Cardiac septum (tissue), 1 donor: ENCODE results near the gene NEURL1. TPM values are rescaled to one million over a fixed set of nuclear protein-coding genes. Genes with fewer than 3 reads are reported as not detected.
"Not testable (repeated sequence)": the region's sequence is repeated elsewhere in the genome, so short reads cannot be mapped to it uniquely, and the experiment has no call there.

ENCODE experiments used
- DNase-seq: peaks from one replicate; pipeline ENCODE4 v3.0.0-alpha.2; 2020; ENCODE audit warnings: low spot score
- intact Hi-C: fragments of 100-400 bp; cut with DNase I; formaldehyde crosslinking; loops from one replicate; pipeline ENCODE4 v1.14.0; 2022
- total RNA-seq: library from RNA; stranded (reverse); fragmentation: NEBNext Ultra II Directional; extraction: Animal tissue kit (Norgen Biotek cat#: 25700); gene quantifications from one replicate; pipeline ENCODE4 v1.2.1, GENCODE V29; 2021
- donor health status: DM: no; HTN: no; CAD: no.

The NEURL1 gene
- total RNA-seq, 1 donor from 2014 or later: 0.54 TPM

DNA sequence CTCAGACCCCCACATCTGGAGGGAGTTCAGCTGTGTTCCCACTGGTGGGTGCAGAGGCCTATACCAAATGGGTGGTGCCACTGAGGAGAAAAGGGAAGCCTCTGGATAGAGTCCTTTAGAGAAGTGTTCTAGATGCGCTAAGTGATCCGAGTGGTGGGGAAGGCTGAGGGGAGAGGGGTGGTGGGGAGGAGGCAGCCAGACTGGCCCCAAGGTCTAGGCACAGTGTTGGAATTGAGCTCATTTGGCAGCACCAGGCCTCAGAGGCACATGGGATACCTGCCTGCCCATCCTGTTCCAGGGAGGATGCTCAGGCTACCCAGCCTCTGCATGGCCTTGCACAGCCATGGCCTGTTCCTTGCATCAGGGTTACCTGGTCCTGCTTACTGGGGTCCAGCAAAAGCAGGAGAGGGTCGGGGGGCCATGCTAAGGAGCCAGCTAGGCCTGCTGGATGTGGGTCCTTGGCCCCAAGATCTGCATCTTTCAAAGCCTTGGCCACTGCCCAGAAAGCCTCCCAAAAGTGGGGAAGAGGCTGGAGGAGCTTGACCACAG lies 99.6 kb downstream of the NEURL1 start:
- no peak for DNase-seq
- intact Hi-C loops: loop anchor here (5.0 kb wide), 1 partner anchor 176 kb away; no protein-coding TSS in a partner anchor

DNA sequence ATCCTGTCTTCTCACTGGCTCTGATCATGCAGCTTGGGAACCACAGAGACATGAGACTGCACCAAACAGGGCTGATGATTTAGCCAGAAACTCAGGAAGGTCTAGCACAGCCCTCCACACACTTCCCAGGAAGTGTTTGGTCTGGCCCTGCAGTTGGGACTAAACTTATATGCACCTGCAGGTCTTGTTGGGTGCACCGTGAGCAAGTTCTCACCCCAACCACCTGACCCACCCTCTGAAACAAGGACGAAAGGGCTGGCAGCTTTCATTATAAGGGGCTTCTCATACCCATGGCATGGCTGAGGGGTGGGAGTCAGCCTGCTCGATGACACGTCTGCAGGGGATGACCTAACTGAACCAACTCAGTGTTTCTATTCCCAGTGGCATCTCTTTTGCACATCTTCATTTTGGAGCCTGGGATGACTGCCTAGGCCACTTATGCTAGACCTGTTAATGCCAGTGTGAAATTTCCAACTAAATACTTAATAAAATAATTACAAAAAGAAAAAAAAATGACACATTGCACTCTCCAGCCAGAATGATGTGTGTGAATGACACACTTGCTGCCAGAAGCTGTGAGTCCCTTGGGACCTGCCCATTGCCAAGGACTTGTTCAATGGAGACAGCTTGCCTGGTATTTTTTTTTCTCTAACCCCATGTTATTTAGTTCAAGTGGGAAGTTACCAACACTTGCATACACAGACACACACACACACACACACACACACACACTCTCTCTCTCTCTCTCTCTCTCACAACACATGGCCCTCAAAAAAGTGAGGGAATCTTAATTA lies 102.6 kb downstream of the NEURL1 start:
- no peak for DNase-seq
- intact Hi-C loops: loop anchor here (5.0 kb wide), 1 partner anchor 36 kb away; no protein-coding TSS in a partner anchor

DNA sequence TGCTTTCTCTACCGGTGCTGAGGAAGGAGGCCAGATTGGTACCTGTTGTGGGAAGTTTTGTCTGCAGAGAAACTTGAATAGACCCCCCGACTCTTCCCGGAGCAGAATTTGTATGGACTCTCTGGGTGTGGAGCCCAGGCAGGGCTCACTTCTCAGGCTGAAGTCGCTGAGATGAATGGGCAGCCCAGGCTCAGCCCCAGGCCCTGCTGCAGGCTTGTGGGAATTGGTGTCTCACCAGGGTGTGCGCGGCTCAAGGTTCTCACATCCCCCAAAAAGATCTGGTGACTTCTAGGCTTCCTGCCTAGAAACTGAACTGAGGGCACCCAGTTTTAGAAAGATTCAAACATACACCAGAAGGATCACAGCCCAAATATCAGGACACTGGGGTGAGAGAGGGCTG lies 103.5 kb downstream of the NEURL1 start:
- no peak for DNase-seq
- intact Hi-C loops: loop anchor here (5.0 kb wide), 1 partner anchor 35 kb away; no protein-coding TSS in a partner anchor

DNA sequence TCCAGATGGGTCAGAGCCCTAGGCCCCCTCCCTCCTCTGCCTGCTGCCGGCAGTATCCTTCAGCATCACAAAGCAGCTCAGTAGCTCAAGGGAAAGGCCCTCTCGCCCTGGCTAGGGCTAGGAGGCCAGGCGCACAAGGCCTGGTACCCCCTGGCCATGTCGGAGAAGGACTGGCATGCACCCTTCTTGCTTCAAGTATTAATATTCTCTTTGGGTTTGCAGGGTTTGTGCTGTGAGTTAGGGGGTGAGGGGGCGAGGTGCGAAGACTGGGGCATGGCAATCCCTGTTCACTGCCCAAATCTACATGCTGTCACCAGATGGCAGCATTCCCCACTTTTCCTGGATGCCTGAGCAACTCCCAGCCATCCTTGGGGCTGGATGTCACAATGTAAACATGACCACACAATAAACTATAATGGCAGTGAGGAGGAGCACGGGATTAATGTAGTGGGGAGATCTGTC lies 105.2 kb downstream of the NEURL1 start:
- no peak for DNase-seq

DNA sequence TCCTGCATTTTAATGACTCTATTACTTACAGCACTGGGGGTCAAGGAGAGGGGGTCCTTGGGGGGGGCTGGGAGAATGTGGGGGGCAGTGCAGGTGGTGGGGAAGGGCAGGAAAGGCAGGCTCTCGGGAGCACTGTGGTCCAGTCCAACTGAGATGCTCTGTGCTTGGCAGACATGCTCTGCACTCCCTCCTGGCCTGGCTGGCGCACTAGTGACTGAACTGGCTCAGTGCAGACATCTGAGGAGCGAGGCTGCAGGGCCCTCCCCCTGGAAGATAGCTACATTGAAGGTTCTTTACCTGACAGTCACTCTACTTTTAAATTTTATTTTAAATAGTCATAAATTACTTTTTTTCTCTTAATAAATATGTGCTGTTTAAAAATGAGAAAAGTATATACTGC lies 105.7 kb downstream of the NEURL1 start:
- no peak for DNase-seq
- intact Hi-C loops: loop anchor here (5.0 kb wide), 1 partner anchor 33 kb away; no protein-coding TSS in a partner anchor

More for the DNA sequence above, 105.2 kb downstream of the NEURL1 start:
- intact Hi-C loops: loop anchor here (5.0 kb wide), 1 partner anchor 34 kb away; no protein-coding TSS in a partner anchor

DNA sequence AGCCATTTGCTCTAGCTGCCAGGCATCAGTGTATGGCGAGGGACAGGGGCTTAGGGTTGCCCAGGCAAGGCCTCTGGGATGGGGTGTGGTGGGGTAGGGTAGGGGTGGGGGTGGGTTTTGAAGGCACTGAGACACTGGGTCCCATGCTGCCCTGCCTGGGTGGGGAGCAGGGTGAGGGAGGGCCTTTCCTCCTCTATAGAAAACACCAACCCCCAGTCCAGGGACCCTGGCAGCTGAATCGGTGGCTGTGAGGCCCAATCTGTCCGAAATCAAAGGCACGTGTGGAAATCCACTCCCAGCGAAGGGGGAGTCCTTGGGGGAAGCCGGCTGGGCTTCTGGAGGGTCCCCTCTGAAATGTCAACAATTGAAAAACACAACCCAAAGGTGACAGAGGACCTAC lies 106.4 kb downstream of the NEURL1 start:
- no peak for DNase-seq
- intact Hi-C loops: loop anchor here (5.0 kb wide), 1 partner anchor 32 kb away; no protein-coding TSS in a partner anchor

DNA sequence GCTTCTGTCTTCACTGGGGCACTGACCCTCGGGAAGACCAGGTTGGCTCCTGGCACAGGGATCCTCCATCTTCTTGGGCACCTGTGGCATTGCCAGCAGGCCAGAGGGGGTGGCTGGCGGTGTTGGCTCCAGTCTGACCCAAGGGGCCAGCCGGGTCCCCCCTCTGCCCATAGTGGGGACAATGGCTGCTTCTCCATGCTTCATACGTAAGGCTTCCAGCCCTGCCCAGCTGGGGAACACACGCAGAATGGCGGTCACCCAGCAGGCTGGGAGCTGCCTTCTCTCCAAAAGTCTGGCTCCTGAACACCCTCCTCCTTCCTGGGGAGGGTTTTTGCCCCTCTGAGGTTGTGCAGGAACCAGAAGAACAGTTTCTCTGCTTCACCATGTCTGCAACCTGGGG lies 106.8 kb downstream of the NEURL1 start:
- no peak for DNase-seq
- intact Hi-C loops: no loop called here

DNA sequence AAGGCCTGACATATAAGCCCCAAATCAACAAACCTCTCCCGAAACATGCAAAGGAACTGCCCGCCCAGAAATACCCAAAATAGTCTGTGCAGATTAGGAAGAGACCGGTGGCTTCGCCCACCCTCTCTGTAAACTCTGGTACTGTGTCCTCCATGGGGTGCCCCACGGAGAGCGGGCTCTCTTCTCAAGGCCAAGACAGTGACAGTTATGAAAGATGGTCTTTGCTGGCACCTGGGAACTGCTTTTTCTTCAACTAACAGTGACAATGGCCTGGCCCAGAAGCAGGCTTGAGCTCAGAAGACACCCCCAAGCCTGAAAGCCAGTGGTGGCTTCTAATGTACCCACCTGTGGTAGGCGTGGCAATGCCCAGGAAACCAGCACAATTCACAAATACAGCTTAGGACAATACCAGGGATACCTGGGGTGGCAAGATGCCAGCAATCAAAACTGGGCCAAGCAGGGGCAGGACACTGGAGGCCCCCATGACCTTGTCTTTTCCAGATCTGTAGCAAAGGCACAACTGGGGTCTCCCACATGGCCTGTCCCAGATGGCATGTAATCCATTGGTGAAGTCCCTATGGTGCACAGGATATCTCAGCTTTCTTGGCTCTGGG lies 107.6 kb downstream of the NEURL1 start:
- intact Hi-C loops: no loop called here
- DNase-seq: no peak

DNA sequence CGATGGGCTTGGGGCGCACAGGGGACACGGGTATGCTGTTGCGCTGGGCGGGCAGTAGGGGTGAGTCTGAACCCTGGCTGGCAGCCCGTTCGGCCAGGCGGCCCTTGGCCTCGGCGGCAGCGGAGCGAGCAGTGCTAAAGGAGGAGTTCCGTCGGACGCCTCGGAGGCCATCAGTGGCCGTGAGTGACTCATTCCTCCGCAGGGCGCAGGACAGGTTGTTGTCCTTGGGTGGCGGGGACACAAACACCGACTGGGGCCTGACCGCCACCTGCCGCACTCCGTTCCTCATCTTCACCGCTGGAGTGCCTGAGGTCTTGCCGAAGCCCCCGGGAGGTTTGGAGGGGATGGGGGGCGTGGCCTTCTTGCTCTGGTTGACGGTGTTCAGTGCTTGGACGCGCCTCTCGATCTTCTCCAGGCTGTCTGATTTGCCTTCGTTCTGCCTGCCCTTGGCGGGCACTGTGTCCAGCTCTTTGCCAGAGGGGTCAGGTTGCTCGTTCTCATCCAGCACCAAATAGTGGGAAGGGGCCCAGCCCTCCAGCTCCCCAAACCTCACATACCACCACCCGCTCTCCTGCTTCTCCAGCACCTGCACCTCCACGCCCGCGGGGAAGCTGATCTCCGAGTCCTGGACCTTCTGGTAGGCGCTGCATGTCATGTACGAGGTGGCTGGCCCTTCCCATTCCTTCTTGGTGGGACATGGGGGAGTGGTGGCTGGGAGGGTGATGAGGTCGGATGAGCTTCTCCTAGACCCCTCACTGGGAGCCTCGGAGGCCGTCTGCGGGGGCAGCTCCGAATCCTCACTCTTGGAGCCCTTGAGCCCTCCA lies 108.7 kb downstream of the NEURL1 start:
- intact Hi-C loops: no loop called here
- no peak for DNase-seq

DNA sequence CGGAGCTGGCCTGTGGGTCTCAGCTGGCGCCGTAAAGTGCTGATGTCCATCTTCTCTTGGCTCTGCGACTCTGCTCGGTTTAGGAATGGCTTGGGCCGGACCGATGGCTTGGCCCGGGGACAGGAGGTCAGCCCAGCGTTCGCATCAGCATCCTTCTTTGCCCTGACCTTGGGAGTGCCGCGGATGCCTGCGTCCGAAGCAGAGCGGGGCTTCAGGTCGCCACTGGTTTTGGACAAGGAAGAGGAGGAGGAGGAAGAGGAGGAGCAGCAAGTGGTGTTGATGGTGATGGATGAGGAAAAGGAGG lies 109.3 kb downstream of the NEURL1 start:
- no peak for DNase-seq
- intact Hi-C loops: no loop called here

DNA sequence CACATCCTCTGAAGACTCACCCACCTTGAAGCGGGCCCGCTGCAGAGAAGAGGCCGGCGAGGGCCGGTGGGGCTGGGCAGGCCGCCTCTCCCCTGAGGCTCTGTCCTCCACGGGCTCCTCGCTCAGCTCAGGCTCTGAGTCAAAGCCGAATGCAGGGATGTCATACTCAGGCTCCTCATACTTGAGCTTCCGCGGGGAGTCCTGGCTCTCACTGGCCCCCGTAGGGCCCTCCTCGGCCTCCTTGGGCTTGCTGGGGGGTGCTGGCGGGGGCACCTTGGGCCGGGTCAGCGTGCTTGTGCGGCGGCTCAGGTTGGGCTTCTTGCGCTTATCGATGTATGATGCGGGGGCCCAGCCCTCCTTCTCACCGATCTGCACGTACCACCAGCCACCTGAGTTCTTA lies 109.9 kb downstream of the NEURL1 start:
- intact Hi-C loops: no loop called here
- DNase-seq: no peak

DNA sequence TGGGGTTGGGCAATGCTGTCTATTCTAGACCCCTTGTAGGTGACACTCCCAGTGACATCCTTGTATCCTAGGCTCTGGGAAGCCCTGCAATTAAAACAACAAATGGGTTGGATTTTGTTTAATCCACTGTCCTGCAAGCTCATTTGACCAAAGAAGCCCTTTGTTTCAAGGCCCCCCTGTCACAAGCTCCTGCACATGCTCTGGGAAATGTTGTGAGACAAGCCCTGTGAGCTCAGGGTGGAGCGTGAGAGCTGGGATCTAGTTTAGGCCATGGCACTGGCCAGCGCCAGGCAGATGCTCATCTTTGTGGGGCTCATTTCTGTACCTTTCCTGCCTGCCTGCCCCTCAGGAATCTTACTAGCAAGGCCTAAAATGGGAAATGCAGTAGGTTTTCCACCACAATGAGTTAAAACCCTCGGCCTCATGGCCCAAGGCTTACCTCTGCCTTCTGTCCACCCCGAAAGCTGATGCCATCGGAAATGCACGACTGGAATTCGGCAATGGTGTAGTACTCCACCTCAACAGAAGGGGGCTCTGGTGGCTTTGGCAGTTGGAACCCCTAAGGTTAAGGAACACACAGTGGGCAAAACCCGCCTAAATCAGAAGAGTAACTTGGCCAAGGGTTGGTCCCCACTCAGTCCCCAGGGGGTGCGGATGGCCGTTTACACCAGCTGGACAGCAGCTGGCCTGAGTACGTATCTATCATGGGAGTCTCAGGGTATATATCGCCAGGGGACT lies 112.0 kb downstream of the NEURL1 start:
- intact Hi-C loops: loop anchor here (2.0 kb wide), 1 partner anchor 81 kb away; no protein-coding TSS in a partner anchor
- DNase-seq: no peak

DNA sequence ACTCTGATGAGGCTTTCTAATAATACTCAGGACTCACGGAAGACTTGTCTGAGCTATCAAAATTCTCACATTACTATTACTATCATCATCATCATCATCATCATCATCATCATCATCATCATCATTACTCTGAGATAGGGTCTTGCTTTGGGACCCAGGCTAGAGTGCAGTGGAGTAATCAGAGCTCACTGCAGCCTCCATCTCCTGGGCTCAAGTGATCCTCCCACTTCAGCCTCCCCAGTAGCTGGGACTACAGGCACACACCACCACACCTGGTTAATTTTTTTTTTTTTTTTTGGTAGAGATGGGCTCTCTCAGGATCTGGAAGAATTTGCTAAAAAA lies 112.6 kb downstream of the NEURL1 start:
- DNase-seq, intact Hi-C loops: not testable (repeated sequence)

DNA sequence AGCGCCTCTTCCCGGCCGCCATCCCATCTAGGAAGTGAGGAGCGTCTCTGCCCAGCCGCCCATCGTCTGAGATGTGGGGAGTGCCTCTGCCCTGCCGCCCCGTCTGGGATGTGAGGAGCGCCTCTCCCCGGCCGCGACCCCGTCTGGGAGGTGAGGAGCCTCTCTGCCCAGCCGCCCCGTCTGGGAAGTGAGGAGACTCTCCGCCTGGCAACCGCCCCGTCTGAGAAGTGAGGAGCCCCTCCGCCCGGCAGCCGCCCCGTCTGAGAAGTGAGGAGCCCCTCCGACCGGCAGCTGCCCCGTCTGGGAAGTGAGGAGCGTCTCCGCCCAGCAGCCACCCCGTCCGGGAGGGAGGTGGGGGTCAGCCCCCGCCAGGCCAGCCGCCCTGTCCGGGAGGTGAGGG lies 113.5 kb downstream of the NEURL1 start:
- intact Hi-C loops, DNase-seq: not testable (repeated sequence)

DNA sequence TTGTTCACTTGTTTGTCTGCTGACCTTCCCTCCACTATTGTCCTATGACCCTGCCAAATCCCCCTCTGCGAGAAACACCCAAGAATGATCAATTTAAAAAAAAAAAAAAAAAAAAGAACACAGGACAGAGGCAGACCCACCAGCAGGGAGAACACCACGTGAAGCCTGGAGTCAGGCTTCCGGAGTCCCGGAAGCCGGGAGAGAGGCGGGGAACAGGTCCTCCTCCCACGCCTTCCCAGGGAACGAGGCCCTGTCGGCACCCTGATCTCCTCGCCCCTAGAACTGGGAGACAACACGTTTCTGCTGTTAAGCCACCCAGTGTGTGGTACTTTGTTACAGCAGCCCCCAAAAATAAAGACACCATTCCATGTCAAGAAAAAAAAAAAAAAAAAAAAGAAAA lies 114.6 kb downstream of the NEURL1 start:
- intact Hi-C loops, DNase-seq: not testable (repeated sequence)

DNA sequence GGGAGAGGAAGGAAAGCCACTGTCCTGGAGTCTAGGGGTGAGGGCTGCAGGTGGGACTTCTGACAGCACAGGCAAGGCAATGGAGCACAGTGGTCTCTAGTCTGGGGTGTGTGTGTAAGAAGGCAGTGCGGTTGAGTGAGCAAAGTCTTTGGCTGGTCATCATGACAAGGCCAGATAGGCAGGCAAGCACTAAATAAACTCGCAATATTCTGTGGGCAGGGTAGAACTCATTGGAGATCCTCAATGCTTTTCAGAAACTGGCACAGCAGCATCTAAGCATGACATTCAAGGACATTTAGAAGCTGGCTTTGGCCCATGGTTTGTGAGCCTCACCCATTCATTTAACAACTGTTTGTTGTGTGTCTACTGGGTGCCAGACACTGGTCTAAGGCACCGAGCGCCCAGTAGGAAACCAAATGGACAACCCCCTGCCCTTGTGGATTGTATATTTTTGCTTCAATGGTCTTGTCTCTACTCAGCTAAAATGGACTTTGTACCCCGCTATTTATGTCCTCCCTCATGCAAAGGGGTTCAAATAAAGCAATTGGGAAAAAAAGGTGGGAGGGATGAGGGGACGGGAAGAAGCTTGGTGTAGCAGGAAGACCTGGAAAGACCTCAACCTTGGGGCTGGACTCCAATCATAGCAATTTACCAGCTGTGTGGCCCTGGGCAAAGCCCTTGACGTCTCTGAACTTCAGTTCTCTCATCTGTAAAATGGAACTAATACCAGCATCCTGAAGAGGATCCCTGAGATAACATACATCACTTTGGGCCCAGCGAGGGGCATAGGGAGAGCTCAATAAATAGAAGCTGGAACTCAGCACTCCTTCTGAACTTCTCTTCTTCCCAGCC lies 116.0 kb downstream of the NEURL1 start:
- DNase-seq: no peak
- intact Hi-C loops: no loop called here

DNA sequence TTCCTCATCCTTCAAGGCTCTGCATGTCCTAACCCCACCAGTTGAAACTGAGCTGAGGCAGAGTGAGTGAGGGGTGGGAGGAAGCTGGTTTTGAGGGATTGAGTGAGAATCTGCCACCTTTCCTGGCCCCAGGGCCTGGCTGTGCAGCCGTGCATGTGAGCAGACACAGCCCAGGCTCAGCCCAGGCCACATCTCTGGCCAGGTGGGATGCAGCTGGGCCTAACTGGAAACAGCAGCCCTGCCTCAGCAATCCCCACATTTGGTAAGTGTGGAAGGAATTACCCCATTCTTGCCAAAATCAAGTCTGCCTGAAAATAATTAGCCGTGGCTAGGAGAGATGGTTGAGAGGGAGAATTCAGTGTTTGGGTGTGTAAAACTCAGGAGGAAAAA lies 116.6 kb downstream of the NEURL1 start:
- DNase-seq: no peak
- intact Hi-C loops: no loop called here

DNA sequence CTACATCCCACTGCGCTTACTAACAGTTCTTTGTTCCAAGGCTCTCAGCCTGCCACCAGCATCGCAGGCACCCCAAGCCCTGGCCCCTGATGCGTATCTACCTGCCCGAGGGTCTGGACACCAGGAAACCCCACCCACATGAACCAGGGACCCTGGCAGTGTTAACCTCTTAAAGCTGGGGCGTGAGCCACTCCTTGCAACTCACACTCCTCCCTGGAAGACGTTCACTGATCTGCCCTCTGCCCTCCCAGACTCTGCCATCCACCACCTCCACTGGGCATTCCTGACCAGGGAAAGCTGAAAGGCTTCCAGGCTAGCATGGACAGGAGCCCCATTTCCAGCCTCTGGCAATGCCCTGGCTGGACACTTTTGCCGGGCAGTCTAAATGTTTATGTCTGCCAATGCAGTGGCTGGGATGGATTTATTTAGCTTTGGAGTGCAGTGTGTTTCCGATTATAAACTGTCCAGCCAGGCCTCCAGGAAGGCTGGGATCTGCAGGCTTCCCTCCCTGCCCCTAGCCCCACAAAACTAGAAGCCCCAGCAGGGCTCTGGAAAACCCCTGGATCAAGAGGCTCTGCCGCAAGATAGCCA lies 117.5 kb downstream of the NEURL1 start:
- intact Hi-C loops: no loop called here
- no peak for DNase-seq
